GM21423 (cell line): ENCODE results near the gene QRSL1.
"Not testable (repeated sequence)": the region's sequence is repeated elsewhere in the genome, so short reads cannot be mapped to it uniquely, and the experiment has no call there.

Experiments
- ATAC-seq: cut with Tn5 transposase; IDR thresholded peaks from one replicate; pipeline ENCODE4 v1.9.1; 2021; ENCODE audit warnings: mild to moderate bottlenecking, moderate library complexity; ENCODE audit not compliant: unreplicated experiment

QRSL1 gene, protein sequence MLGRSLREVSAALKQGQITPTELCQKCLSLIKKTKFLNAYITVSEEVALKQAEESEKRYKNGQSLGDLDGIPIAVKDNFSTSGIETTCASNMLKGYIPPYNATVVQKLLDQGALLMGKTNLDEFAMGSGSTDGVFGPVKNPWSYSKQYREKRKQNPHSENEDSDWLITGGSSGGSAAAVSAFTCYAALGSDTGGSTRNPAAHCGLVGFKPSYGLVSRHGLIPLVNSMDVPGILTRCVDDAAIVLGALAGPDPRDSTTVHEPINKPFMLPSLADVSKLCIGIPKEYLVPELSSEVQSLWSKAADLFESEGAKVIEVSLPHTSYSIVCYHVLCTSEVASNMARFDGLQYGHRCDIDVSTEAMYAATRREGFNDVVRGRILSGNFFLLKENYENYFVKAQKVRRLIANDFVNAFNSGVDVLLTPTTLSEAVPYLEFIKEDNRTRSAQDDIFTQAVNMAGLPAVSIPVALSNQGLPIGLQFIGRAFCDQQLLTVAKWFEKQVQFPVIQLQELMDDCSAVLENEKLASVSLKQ

DNA sequence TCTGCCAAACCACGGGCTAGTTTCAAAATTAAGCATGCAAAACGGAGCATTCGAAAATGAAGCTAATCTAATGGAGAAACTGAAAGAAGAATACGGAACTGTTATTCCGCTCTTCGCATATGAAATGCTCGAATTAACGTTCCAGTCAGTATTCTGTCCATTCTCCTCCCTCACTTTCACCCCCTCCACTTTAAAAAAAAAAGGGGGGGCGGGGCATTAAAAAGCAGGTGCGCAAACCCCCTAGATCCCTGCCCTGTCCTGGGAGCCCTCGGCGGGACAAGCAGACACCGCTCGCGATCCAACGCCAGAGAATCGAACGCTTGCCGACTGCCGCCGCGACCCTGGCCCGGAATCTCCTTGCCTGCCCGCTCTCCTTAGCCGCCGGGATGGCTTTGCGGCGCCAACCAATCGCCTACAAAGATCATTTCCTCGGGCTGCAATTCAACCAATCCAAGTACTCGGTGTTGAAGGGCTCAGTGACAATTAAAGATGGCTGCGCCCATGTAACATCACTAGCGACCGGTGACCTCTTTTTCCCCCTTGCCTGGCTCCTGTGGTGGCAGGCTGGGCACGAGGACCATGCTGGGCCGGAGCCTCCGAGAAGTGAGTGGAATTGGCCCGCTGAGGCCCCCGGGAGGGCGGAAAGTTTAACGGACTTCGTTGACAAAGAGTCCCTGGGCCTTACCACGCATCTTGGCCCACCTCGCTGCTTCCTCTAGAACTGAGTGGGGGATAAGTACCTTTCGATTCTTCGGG is at the start of gene QRSL1, which contains the start of gene RTN4IP1:
TSS of gene QRSL1 (plus strand) at position 476 of the 756 bp plus-strand sequence. CDS start at position 580, 104 bp downstream.
TSS of gene RTN4IP1 (minus strand) at position 396 of the 756 bp plus-strand sequence. CDS start 477 bp downstream, outside the sequence.
- peak; percentile 76 for ATAC-seq

DNA sequence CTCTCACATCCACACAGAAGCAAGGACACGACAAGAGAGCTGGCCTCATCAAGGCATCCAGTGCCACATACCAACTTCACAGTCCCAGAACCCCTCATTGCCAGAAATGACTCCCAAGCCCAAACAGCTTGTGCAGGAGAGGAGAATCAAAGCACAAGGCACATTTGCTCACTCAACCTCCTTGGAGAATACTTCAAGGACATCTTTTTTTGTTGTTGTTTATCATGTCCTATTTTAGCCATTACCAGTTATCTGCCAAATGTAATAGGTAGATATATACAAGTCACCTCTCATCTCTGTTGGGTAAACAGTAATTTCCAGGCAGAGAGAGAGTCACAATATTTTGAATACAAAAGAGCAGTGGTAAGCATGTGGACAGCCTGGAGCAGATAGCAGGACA is 47.9 kb upstream of the QRSL1 start:
- no peak for ATAC-seq

DNA sequence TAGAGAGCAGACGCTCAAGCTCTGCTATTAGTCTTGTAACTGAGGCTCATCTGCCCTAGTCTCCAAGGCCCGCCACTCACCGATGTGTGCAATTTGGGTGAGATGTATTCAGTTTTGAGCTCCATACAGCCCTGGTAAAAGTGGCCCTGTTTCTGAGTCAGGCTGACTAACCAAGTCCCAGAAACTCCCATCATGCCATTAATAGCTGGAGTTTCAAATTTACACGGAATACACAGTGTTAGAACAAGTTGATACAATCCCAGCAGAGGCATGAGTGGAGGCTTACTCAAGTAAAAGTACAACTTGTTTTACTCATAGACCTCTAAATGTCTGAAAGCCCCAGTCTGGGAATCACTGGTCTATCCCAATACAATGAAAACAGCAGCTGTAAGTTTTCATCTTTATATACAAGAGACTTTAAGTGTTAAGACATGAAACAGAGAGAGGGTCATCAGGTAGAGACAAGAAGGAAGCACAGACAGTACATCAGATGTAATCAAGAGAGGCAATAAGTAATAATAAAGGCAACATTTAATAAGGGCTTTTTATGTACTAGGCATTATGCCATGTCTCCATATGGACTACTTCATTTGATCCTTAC is 42.5 kb upstream of the QRSL1 start:
- ATAC-seq = no peak

DNA sequence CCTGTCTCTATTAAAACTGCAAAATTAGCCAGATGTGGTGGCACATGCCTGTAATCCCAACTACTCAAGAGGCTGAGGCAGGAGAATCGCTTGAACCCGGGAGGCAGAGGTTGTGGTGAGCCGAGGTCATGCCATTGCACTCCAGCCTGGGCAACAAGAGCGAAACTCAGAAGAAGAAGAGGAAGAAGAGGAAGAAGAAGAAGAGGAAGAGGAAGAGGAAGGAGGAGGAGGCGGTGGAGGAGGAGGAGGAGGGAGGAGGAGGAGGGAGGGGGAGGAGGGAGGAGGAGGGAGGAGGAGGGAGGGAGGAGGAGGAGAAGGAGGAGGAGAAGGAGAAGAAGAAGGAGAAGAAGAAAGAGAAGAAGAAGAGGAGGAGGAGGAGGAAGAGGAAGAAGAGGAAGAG is 40.4 kb upstream of the QRSL1 start:
- not testable (repeated sequence) for ATAC-seq

DNA sequence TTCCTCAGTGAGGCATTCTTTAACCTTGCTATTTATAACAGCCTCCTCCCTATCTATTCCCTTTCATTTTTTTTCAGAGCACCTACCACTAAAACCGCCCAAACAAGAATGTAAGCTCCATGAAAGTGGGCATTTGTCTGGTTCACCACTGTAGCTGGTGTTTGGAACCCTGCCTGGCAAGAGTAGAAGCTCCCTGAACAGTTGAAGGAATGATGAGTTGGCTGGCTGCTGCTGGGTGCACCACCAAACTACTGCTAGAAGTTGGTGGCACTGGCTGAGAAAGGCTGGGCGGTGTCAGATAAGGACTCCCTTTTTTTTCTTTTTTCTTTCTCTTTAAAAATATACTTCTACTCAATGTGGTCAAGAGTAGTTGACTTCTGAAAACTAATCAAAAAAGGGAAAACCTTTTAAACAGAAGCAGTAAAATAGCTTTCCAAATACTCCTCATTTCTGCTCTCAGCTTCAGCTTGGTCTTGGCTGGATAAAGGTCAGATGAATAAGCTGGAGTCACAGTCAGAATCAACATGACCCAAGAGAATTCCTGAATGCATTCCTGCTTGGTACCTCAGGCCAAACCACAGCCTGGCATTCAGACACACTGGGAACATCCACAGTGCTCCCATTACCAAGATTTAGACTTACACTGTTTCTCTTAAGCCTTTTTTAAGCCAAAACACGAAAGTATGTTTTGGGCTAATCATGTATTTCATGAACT is 38.1 kb upstream of the QRSL1 start:
- ATAC-seq = no peak

DNA sequence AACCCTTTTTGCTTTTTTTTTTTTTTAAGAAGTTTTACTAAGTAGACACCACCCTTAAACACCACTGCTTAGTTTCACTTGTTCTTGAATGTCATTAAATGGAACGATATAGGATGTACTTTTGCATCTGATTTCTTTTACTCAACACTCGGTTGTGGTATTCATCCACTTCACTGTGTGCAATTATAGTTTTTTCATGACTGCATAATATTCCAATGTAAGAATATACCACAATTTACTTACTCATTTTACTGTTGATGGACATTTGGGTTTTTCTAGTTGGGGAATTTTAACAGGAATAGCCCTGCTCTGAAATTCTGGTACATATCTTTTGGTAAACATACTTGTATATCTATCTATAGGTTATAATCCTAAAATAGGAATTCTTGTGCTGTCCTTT is 29.9 kb upstream of the QRSL1 start:
- no peak for ATAC-seq

DNA sequence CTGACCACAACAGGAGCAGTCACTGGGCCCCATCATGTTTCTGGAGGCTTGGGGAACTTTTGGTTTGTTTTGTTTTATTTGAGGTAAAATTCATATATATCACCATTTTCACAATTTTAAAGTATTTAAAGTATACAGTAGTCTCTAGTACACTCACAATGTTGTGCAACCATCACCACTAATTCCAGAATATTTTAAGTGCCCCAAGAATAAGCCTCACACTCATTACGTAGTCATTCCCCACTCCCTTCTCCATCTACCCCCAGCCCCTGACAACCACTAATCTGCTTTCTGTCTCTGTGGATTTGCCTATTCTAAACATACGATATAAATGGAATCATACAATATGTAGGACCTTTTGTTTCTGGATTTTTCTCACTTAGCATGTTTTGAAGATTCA is 29.0 kb upstream of the QRSL1 start:
- ATAC-seq = no peak

DNA sequence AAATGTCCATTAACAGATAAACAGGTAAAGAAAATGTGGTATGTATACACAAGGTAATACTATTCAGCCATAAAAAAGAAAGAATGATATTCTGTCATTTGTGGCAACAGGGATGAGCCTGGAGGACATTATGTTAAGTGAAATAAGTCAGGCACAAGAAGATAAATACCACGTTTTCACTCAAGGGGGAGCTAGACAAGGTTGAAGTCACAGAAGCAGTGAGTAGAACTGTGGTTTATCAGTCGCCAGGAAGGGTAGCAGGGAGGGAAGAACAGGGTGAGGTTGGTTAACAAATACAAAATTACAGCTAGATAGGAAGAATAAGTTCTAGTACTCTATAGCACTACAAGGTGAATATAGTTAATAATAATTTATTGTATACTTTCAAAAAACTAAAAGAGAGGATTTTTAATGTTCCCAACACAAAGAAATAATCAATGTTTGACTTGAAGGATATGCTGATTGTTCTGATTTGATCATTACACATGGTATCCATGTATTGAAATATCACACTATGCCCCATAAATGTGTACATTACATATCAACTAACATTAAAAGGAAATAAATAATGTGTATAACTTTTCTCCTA is 21.2 kb upstream of the QRSL1 start:
- ATAC-seq = peak; percentile 78

DNA sequence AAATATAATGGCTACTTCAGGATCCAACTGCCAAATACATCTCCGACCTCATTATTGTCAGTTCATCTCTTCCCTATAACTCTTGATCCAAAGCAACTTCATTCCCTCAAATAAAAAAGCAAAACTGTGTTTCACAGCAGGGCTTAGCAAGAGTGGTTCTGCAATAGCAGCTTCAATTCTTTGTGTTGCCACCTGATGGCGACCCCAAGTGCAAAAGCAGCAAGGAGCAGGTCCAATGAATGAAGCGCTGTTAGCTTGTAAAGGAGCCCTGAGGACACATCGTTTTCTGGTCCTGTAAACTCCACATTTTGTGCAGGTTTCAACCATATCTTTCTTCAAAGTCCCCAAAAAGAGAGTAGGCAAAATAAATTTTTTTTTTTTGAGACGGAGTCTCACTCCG is 19.7 kb upstream of the QRSL1 start:
- peak; percentile 47 for ATAC-seq

DNA sequence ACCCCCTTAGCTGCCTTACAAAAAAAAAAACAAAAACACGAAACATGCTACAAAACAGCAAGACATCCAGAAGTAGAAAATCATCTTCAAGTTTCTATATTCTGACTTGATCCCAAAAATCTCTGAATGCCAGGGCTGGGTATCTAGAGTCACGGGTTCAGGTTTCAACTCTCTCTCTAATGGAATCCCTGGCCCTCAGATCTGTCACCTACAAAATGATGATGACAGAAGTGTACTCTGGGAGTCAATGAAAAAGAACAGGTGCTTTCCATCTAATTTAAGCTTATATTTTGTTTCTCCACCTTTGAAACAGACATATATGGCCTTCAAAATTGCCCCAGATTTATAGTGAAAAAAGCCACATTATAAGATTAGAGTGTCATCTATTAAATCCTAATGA is 18.3 kb upstream of the QRSL1 start:
- no peak for ATAC-seq

DNA sequence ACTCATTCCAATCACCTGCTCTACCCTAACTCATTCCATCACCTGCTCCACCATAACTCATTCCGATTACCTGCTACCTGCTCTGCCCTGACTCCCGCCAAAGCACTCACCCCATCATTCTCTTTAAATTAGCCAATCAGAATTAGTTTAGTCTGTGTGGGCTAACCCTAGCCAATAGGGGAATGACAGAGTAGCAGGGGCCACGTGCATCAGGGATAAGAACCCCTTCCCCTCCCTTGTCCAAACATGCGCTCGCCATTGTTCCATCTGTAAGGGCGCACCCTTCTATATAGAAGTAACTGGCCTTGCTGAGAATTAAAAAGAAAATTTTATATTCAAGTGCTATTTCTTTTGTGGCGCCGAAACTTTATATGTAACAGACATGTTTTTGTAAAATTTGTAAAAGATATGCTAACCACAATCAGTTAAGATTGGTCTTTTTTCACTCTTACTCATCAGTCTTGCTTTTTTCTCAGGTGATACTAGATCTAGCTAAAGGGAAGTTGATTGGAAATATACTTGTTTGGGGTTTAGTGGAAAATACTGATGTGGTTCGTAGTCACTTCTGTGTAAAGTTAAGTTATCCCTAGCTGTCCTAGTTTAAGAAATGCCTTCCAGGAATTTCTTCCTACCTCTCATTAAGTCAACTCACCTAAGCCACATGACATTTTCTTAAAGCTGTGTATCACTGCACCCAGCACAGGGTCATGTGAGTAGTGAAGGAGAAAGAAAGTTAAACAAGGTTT is 16.5 kb upstream of the QRSL1 start:
- no peak for ATAC-seq

DNA sequence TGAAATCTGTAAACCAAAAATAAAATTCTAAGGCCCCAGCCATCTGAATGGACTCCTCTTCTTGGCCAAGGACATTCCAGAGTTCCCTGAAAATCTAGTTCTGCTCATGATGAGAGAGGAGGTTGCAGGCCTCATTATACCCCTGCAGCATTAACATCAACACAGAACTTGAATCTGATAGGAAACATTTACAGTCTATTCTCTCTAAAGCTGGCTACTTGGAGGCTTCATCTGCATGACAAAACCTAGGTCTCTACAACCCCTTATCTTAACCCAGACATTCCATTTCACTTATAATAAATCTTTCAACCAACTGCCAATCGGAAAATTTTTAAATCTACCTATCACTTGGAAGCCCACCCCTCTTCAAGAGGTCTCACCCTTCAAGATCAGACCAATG is 15.8 kb upstream of the QRSL1 start:
- ATAC-seq = no peak

DNA sequence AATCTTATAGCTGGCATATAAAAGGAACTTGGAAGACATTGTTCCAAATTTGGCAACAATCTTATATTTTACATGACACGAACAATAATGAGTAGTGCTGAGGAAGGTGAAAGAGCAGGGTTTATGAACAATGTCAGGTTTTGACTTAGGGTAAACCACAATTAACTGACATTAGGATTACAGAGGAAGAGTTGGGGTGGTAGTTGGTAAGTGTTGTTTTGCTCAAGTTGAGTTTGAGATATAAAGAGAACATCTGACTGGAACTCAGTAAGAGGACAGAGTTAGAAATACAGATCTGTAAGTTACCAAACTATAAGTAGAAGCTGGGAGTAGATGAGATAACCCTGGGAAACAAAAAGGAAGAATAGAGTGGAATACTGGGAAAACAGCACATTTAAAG is 15.2 kb upstream of the QRSL1 start:
- ATAC-seq = no peak

DNA sequence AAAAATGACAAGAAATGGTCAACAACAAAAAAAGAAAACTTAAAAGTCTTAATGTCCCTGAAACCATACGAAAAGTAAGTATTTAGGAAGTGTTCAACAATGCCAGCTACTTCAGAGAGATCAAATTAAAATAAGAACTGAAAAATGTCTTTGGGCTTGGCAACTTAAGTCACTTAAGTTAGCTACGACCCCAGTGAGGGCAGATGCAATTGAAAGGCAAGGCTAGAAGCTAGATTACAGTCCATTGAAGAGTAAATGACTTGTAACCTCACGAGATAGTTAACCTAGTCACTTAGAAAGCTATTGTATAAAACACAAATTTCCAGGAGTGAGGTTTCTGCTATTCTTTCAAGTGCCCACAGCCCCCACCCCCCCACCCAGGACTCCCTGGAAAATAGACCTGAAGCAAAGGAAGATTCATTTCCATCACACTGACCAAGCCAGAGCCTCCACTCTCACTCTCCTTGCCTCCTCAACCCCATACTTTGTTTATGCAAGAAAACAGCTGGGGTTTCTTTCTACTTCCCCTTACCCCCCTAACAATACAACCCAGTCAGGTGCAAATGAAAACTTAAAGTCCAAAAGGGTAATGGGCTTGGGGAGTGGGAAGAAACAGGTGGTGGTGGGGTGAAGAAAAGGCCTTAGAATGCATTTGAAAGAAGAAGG is 14.7 kb upstream of the QRSL1 start:
- no peak for ATAC-seq

DNA sequence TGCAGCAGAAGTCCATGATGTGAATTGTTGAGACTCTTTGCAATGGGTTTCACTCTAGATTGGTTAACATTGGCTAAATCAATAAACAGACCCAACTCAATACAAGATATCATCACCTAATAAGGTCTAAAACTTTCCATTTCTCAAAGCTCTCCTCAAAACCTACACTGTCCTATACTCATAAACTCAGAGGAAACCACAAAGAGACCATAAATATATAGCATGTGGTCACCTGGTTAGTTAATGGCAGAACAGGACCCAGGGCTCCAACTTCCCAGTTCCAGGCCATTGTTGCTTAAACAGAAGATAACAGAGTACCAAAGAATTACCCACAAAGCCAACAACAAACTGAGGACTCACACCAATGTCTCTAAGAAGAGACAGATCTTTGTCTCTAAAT is 12.1 kb upstream of the QRSL1 start:
- ATAC-seq = peak; percentile 87

DNA sequence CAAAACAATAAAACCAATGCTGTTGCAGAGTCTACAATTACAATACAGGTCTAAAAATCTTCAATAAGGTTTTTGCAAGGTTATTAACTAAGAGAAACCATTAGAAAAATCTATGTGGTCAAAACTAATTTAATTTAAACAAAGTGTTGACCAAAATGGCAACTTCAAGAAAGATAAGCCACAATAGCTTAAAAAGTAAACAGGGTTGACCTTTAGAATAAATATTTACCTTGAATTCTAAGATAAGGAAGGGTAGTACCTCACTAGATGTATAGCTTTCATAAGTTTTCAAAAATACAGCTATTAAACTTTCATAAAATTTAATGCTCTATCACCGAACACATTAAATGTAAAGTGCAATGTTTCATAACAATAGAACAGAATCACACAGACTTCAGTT is 11.5 kb upstream of the QRSL1 start:
- no peak for ATAC-seq

DNA sequence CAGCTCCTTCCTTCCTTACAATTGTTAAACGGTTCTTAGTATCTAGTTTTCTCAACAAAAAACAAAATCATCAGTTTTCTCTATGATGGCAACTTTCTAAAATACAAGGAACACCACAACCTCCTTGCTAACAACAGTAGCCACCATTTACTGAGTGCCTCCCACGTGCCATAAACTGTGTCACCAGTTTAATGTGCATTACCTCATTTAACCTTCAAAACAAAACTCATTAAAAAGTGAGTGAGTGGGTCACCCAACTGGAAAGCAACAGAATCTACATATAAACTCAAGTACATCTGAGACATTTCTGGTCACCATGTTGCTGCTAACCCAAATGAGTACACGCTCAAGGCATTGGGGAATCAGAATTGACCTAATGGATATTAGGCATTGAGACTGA is 11.1 kb upstream of the QRSL1 start:
- no peak for ATAC-seq

DNA sequence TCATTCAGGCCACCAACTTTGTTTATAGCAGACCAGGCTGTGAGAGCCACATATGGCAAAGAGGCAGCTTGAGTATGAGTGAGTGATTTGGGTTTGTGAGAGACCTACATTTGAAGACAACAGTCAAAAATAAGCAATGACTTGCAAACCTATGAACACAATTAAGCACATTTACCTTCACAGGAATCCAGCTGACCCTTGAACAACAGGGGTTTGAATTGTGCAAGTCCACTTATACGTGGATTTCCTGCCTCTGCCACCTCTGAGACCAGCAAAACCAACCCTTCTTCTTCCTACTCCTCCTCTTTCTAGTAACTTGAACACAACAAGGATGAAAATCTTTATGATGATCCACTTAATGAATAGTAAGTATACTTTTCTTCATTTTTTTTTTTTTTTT is 10.2 kb upstream of the QRSL1 start:
- ATAC-seq = no peak
